VCaP (cell line): ENCODE measurements around the gene GSG1L2.

Experiments used
- H3K27ac ChIP-seq: fragments of 450-650 bp; 2 replicates; pipeline ENCODE4 v1.5.1; 2017
- TF ChIP-seq, protein P1 (sequence below): fragments of 450-650 bp; conservative IDR thresholded peaks from 2 replicates; pipeline ENCODE4 v1.5.1; 2017; ENCODE audit warnings: mild to moderate bottlenecking, moderate library complexity

Gene GSG1L2

DNA sequence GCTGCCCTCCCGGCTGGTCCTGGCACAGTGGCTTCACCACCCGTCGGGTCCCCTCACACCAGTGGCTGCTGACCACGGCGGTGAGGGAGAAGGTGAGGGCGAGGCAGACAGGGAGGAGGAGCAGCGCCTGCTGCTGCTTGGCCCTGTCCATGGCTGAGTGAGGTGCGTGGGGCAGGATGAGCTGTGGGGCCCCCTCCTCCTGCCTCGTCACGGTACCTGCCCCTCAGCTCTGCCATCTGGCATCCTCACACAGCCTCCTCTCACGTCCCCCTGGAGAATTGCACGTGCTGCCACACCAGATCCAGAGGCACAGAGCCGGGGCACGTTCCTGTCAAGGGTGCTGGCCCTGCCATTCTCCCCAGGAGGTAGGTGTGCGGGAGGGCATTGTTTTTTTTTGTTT lies at the start of gene GSG1L2:
GSG1L2 (minus strand) TSS at position 159 of the 400 bp plus-strand sequence; CDS start at position 151, 8 bp downstream.
- TF ChIP-seq, protein P1, sequence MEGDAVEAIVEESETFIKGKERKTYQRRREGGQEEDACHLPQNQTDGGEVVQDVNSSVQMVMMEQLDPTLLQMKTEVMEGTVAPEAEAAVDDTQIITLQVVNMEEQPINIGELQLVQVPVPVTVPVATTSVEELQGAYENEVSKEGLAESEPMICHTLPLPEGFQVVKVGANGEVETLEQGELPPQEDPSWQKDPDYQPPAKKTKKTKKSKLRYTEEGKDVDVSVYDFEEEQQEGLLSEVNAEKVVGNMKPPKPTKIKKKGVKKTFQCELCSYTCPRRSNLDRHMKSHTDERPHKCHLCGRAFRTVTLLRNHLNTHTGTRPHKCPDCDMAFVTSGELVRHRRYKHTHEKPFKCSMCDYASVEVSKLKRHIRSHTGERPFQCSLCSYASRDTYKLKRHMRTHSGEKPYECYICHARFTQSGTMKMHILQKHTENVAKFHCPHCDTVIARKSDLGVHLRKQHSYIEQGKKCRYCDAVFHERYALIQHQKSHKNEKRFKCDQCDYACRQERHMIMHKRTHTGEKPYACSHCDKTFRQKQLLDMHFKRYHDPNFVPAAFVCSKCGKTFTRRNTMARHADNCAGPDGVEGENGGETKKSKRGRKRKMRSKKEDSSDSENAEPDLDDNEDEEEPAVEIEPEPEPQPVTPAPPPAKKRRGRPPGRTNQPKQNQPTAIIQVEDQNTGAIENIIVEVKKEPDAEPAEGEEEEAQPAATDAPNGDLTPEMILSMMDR = no peak
- no peak within 1 kb of the TSS for H3K27ac ChIP-seq

DNA sequence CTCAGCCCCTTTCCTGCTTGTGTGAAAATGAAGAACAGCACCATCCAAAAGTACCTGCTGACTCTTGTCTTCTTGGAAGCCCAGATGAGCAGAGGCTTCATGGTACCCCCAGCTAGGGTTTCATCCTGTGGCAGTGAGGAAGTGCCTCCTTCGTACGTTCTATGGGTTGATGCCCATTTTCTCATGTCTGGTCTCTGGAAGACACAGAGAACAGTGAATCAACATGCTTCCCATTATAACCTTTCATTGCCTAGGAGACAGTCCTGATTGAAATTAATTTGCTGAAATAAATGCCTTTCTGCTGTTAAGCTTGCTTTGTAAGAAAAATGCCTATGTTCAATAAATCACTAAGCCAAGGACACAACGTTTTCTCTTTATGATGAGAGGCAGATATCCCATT lies 46.7 kb upstream of the GSG1L2 start:
- TF ChIP-seq, protein P1 = no peak
- no peak overlapping the region for H3K27ac ChIP-seq

DNA sequence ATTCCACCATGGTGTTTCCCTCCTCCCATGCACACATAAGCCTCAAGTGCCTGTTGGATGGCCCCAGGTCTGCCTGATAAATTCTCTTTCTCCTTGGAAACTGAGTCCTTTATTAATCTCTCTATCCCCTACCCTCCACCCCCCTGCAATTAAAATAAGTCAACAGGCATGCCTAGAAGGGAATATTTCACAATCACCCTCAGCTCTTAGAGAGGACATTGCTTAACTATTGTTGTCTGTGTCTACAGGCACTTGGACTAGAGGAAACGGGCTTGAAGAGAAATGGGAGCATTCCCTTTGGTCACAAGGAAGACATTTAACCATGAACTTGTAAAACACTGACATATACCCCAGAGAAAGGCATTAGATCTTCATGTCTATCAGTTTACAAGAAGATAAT lies 43.7 kb upstream of the GSG1L2 start:
- no peak overlapping the region for H3K27ac ChIP-seq

DNA sequence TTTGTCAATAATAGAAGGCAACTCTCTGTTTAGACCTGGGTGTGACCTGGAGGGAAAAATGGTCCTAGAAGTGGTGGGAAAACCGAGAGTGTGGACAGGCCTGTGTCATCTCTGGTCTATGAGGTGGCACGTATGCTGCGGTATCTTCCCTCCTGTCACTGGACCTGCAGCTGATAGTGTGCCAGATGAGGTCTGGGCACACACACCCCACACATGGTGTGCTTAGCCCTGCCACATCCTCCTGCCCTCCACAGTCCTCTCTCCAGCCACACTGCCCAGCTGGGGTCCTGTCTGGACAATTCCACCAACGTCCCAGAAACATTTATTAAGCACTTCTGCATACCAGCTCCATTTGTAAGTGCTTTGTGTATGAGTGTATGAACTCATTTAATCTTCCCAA lies 41.1 kb upstream of the GSG1L2 start:
- no peak overlapping the region for H3K27ac ChIP-seq
- TF ChIP-seq, protein P1 = no peak

More for the DNA sequence above, 43.7 kb upstream of the GSG1L2 start:
- TF ChIP-seq, protein P1 = no peak

DNA sequence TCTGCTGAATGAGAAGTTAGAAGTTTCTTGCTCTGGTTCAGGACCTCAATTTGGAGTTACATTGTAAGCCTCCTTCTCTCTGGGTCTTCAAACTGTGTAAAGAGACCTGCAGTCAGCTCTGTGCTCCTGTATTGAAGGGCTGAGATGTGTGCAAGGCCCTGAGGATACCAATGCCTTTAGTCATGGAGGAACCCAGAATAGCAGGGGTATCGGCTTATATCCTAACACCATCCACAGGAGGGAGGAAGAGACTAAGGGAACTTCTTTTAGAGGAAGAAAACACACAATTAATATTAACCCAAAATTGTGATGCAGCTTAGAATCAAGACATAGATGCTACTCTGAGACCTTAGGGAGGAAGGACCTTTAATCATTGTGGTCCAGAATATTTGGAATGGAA lies 40.3 kb upstream of the GSG1L2 start:
- TF ChIP-seq, protein P1 = no peak
- H3K27ac ChIP-seq = no peak overlapping the region

DNA sequence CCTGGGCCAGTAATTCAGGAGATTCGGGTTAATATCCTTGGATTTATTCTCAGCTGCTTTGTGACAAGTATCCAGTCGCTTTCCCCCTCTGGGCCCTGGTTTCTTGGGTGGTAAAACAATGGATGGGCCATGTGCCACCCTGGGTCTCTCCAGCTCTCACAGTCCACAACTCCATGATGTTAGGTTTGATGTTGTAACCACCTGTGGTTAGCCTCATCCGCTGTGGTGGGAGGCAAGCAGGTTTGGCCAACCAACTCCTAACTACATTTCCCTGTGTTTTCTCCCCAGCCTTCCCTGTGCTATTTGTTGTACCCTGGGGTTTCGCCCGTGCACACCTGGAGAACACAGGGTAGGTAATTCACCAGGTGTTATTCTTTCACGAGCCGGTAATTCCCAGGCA lies 39.0 kb upstream of the GSG1L2 start:
- H3K27ac ChIP-seq = no peak overlapping the region
- TF ChIP-seq, protein P1 = no peak

DNA sequence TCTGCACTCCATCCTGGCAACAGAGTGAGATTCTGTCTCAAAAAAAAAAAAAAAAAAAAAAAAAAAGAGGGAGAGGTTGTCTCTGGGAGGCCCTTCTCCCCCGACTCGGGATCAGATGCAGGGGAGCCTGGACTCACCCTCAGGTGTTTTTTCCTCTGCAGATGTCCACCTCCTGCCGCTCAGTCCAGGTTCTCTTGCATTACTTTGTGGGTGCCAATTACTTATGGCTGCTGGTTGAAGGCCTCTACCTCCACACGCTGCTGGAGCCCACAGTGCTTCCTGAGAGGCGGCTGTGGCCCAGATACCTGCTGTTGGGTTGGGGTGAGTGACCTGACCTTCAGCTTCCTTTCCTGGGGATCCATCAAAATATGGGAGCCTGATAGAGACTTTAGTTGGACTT lies 37.9 kb upstream of the GSG1L2 start:
- no peak overlapping the region for H3K27ac ChIP-seq
- TF ChIP-seq, protein P1 = no peak

DNA sequence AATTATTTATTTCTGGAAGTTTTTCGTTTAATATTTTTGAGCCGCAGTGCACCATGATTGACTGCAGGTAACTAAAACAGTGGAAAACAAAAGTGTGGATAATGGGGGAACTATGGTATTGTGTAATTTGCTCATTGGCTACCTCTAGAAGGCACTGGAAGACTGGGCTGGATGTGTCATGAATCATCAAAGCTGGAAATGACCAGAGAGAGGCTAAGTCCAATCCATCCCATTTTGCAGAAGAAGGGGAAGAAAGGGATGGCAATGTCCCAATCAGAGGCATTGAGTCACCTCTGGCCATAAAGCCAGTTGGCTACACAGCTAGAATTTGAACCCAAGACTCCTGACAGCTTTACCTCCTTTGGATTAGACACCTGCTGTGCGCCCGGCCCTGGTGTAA lies 33.2 kb upstream of the GSG1L2 start:
- TF ChIP-seq, protein P1 = no peak
- no peak overlapping the region for H3K27ac ChIP-seq
